DND-41 (cell line): Measurements from ENCODE around the gene RAPGEF5.

Experiments used
- EZH2 ChIP-seq: IDR thresholded peaks from 3 replicates; pipeline ENCODE4 v1.6.1; 2012; ENCODE audit warnings: borderline replicate concordance, low read depth, mild to moderate bottlenecking, moderate library complexity, low read length, inconsistent platforms; ENCODE audit not compliant: severe bottlenecking
- TF ChIP-seq, protein P1 (sequence below): IDR thresholded peaks from 2 replicates; pipeline ENCODE4 v1.5.1; 2012; ENCODE audit warnings: borderline replicate concordance, low read length, moderate library complexity, mild to moderate bottlenecking; ENCODE audit not compliant: poor library complexity, severe bottlenecking; ENCODE audit errors: extremely low read depth

DNA sequence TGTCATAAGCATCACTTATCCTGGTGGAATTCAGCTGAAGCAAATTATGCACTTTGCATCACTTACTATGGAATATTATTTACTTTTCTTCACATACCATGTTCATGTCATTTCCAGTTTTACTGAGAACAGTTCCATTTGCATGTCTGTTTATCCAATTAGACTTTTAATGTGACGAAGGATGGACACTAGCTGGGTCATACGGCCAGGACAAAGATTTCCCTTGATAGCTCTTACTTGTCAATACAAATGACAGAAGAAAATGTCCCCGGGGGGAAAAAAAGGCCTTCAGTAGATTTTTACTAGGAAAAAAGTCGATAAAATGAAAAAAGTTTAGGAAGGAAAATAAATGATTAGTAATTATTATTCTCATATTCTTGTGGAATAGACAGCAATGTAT, 106.6 kb downstream of the RAPGEF5 start:
- TF ChIP-seq, protein P1, sequence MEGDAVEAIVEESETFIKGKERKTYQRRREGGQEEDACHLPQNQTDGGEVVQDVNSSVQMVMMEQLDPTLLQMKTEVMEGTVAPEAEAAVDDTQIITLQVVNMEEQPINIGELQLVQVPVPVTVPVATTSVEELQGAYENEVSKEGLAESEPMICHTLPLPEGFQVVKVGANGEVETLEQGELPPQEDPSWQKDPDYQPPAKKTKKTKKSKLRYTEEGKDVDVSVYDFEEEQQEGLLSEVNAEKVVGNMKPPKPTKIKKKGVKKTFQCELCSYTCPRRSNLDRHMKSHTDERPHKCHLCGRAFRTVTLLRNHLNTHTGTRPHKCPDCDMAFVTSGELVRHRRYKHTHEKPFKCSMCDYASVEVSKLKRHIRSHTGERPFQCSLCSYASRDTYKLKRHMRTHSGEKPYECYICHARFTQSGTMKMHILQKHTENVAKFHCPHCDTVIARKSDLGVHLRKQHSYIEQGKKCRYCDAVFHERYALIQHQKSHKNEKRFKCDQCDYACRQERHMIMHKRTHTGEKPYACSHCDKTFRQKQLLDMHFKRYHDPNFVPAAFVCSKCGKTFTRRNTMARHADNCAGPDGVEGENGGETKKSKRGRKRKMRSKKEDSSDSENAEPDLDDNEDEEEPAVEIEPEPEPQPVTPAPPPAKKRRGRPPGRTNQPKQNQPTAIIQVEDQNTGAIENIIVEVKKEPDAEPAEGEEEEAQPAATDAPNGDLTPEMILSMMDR: no peak
- TF ChIP-seq EZH2: no peak
